Duodenal mucosa (tissue), 2 donors: ENCODE results near the gene TYW3.
"Not testable (repeated sequence)": the region's sequence is repeated elsewhere in the genome, so short reads cannot be mapped to it uniquely, and the experiment has no call there.

Source experiments
- H3K27ac ChIP-seq: one replicate; pipeline ENCODE4 v1.7.0; 2013; ENCODE audit warnings: low read depth, low read length
- H3K27me3 ChIP-seq, 2 donors: one replicate each; pipeline ENCODE4 v1.7.0; 2013; ENCODE audit warnings: low read length in 2 of 2, control low read depth in 1 of 2; ENCODE audit not compliant: insufficient read depth in 2 of 2, control insufficient read depth in 1 of 2
- H3K36me3 ChIP-seq, 2 donors: one replicate each; pipeline ENCODE4 v1.7.0; 2013; ENCODE audit warnings: low read length in 2 of 2, control low read depth in 1 of 2; ENCODE audit not compliant: insufficient read depth in 2 of 2, control insufficient read depth in 1 of 2
- H3K4me1 ChIP-seq, 2 donors: one replicate each; pipeline ENCODE4 v1.7.0; 2013; ENCODE audit warnings: low read length in 2 of 2, control low read depth in 1 of 2; ENCODE audit not compliant: insufficient read depth in 2 of 2, control insufficient read depth in 1 of 2
- H3K4me3 ChIP-seq, 2 donors: one replicate each; pipeline ENCODE4 v1.7.0; 2013; ENCODE audit warnings: low read length in 2 of 2, low read depth in 1 of 2
- H3K9ac ChIP-seq, 2 donors: one replicate each; pipeline ENCODE4 v1.7.0; 2013; ENCODE audit warnings: low read length in 2 of 2, low read depth in 1 of 2
- H3K9me3 ChIP-seq, 2 donors: one replicate each; pipeline ENCODE4 v1.7.0; 2013; ENCODE audit warnings: low read length in 2 of 2, control low read depth in 1 of 2; ENCODE audit not compliant: control insufficient read depth in 1 of 2

The TYW3 gene

GRCh38 chr1:74755475-74755874, 22.5 kb downstream of the TYW3 start:
- Histone ChIP-seq H3K9me3 (no peaks in the 10 kb centered on the region), H3K27ac (no peak overlapping the region), H3K9ac (no peak overlapping the region), H3K27me3 (no peaks in the 10 kb centered on the region), H3K4me3 (no peak overlapping the region), H3K4me1 (no peaks in the 10 kb centered on the region), H3K36me3 (peaks cover 20 to 63% of the 10 kb centered on the region in 2 donors)

- H3K9me3 ChIP-seq, H3K4me1 ChIP-seq, H3K9ac ChIP-seq, H3K27me3 ChIP-seq, H3K4me3 ChIP-seq, H3K27ac ChIP-seq: not testable (repeated sequence)
- H3K36me3 ChIP-seq: peaks cover 20 to 62% of the 10 kb centered on the region in 2 donors
Measured at GRCh38 chr1:74756650-74757049, 23.7 kb downstream of the TYW3 start.

- peaks cover 5 to 23% of the 10 kb centered on the region in 2 donors for H3K36me3 ChIP-seq
- no peaks in the 10 kb centered on the region for H3K27me3 ChIP-seq
- H3K9me3 ChIP-seq: no peaks in the 10 kb centered on the region
- no peak overlapping the region for H3K27ac ChIP-seq
- no peak overlapping the region for H3K4me3 ChIP-seq
- no peak overlapping the region for H3K9ac ChIP-seq
- H3K4me1 ChIP-seq: no peaks in the 10 kb centered on the region
Measured at GRCh38 chr1:74763807-74764206, 30.9 kb downstream of the TYW3 start.

- no peak overlapping the region for H3K9ac ChIP-seq
- H3K4me3 ChIP-seq: no peak overlapping the region
- no peaks in the 10 kb centered on the region for H3K27me3 ChIP-seq
- H3K4me1 ChIP-seq: no peaks in the 10 kb centered on the region
- no peaks in the 10 kb centered on the region for H3K9me3 ChIP-seq
- H3K36me3 ChIP-seq: peaks cover 5 to 17% of the 10 kb centered on the region in 2 donors
- H3K27ac ChIP-seq: no peak overlapping the region
Measured at GRCh38 chr1:74766579-74766978, 33.6 kb downstream of the TYW3 start.

DNA sequence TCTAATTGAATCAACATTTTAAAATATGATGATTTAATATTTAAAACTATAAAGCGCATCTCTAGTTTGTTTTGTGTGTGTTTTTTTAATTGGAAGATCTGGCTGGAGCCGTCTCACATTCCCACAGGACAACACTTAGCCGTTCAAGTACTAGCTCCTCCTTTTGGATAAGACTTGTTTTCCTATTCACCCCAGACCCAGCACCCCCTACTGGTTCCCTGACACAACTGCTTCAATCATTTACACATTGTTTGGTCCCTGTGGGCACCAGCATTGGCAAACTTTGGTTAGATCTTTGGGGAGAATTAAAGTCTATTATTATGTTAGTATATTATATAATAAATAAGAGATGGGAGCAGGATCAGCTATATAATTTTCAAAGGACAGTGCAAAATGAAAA, 34.5 kb downstream of the TYW3 start:
- H3K27me3 ChIP-seq: no peaks in the 10 kb centered on the region
- peaks cover 2 to 14% of the 10 kb centered on the region in 2 donors for H3K36me3 ChIP-seq
- H3K4me3 ChIP-seq: no peak overlapping the region
- no peaks in the 10 kb centered on the region for H3K9me3 ChIP-seq
- H3K9ac ChIP-seq: no peak overlapping the region
- no peak overlapping the region for H3K27ac ChIP-seq
- H3K4me1 ChIP-seq: no peaks in the 10 kb centered on the region

DNA sequence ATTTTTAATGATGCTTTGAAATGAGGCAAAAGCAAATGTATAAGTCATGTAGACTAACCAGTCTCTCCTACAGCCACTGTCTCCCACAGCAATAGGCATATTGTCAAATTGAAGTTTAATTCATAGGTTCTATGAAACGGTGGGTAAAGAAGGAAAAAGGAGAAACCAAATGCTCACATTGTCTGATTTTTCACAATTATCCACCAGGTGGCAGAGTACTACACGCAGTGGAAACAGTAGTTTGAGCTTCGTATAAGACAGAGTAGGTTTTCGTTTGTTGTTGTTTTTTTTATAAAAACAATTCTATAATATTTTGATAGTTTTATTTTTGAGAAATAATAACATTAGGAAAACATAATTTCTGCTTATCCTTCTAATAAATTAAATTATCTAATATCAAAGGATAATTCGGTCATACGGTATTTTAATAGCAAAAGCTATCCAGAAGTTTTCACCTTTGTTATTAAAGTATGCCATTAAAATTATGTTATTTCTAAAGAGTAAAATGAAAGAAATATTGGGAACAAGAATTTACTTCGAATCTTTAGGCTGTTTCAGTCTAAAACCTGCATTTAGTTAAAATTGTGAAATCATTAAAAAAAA, 39.1 kb downstream of the TYW3 start:
- Histone ChIP-seq H3K27me3 (no peaks in the 10 kb centered on the region), H3K9me3 (no peaks in the 10 kb centered on the region), H3K36me3 (no peaks in the 10 kb centered on the region), H3K4me3 (no peak overlapping the region), H3K27ac (no peak overlapping the region), H3K4me1 (no peaks in the 10 kb centered on the region), H3K9ac (no peak overlapping the region)

GRCh38 chr1:74772945-74773344, 40.0 kb downstream of the TYW3 start:
- H3K4me1 ChIP-seq: no peaks in the 10 kb centered on the region
- no peak overlapping the region for H3K9ac ChIP-seq
- H3K27ac ChIP-seq: no peak overlapping the region
- H3K36me3 ChIP-seq: no peaks in the 10 kb centered on the region
- no peaks in the 10 kb centered on the region for H3K9me3 ChIP-seq
- H3K4me3 ChIP-seq: no peak overlapping the region
- no peaks in the 10 kb centered on the region for H3K27me3 ChIP-seq

DNA sequence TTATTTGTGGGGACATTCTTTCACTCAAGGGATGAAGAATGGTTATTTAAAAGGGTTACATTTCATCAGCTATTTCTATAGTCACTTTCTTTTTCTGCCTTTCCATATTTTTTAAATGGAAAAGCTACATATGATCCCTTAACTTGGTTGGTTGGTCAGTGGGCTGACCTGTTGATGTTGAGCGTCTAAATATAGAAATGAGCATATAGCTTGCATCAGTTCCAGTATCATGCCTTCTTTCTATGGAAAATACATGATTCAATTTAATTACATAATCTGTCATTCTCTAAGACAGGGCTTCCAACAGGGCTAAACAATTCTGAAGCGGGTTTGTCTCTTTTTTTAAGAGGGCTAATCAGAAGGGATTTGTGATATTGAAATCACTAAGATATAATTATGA, 40.6 kb downstream of the TYW3 start:
- H3K9ac ChIP-seq: no peak overlapping the region
- H3K27ac ChIP-seq: no peak overlapping the region
- no peaks in the 10 kb centered on the region for H3K36me3 ChIP-seq
- H3K4me1 ChIP-seq: no peaks in the 10 kb centered on the region
- no peaks in the 10 kb centered on the region for H3K27me3 ChIP-seq
- no peaks in the 10 kb centered on the region for H3K9me3 ChIP-seq
- no peak overlapping the region for H3K4me3 ChIP-seq

DNA sequence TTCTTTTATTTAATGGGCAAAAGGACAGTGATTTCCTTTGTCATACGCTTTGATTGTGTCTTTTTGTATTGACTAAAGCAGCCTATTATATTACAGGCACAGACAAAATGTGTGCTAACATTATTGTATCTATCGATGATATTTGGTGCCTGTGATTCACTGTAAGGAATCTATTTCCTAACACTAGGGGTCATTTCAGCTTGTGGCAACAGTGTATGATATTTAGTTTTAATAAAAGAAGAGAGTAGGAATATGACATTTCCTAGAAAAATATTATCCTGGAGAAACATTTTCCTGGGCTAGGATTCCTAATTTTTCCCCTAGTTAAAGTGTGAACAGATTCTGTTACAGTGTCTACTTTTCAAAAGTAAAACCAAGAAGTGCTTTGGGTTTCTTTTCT, 42.8 kb downstream of the TYW3 start:
- Histone ChIP-seq H3K27ac (no peak overlapping the region), H3K27me3 (no peaks in the 10 kb centered on the region), H3K9ac (no peak overlapping the region), H3K36me3 (no peaks in the 10 kb centered on the region), H3K9me3 (no peaks in the 10 kb centered on the region), H3K4me1 (no peaks in the 10 kb centered on the region), H3K4me3 (no peak overlapping the region)

GRCh38 chr1:74777525-74777924, 44.6 kb downstream of the TYW3 start:
- no peaks in the 10 kb centered on the region for H3K4me1 ChIP-seq
- no peak overlapping the region for H3K9ac ChIP-seq
- no peaks in the 10 kb centered on the region for H3K36me3 ChIP-seq
- no peaks in the 10 kb centered on the region for H3K9me3 ChIP-seq
- no peak overlapping the region for H3K27ac ChIP-seq
- peaks cover 0 to under 1% of the 10 kb centered on the region in 2 donors for H3K27me3 ChIP-seq
- H3K4me3 ChIP-seq: no peak overlapping the region

GRCh38 chr1:74779750-74780149, 46.8 kb downstream of the TYW3 start:
- Histone ChIP-seq H3K4me1 (no peaks in the 10 kb centered on the region), H3K27ac (no peak overlapping the region), H3K27me3 (peaks cover 0 to 3% of the 10 kb centered on the region in 2 donors), H3K9me3 (no peaks in the 10 kb centered on the region), H3K9ac (no peak overlapping the region), H3K36me3 (no peaks in the 10 kb centered on the region), H3K4me3 (no peak overlapping the region)
